Prostate gland (tissue), 2 donors: ENCODE results near the gene UTP15. TPM values are rescaled to one million over a fixed set of nuclear protein-coding genes. Genes with fewer than 3 reads are reported as not detected.

Experiments
- DNase-seq: peaks from one replicate; pipeline ENCODE4 v3.0.0-alpha.2; 2019; ENCODE audit warnings: low spot score
- H3K27ac ChIP-seq, 2 donors: fragments of 200-600 bp; sonication (generic); 2 replicates each; pipeline ENCODE4 v1.5.1; 2017 to 2019
- H3K27me3 ChIP-seq: fragments of 200-600 bp; sonication (generic); replicated peaks from 2 replicates; pipeline ENCODE4 v1.5.1; 2019; ENCODE audit not compliant: insufficient read depth
- H3K36me3 ChIP-seq, 2 donors: fragments of 200-600 bp; sonication (generic); 1 replicate in 1 of 2; 2 replicates in 1 of 2; pipeline versions ENCODE4 v1.5.1 to v1.8.1; 2017 to 2019
- H3K4me1 ChIP-seq: fragments of 200-600 bp; sonication (generic); replicated peaks from 2 replicates; pipeline ENCODE4 v1.5.1; 2019
- H3K4me3 ChIP-seq, 2 donors: fragments of 200-600 bp; sonication (generic); 2 replicates each; pipeline ENCODE4 v1.5.1; 2017 to 2019
- H3K9me3 ChIP-seq: fragments of 200-600 bp; sonication (generic); 2 replicates; pipeline ENCODE4 v1.5.1; 2017
- CTCF ChIP-seq, 4 experiments: fragments of 200-600 bp in 2 of 4; fragments of 450-650 bp in 2 of 4; sonication (generic) in 2 of 4; IDR thresholded peaks; 1 replicate in 3 of 4; 2 replicates in 1 of 4; pipeline ENCODE4 v1.5.1; 2016 to 2019; ENCODE audit warnings: antibody characterized with exemption in 4 of 4, mild to moderate bottlenecking in 2 of 4, moderate library complexity in 2 of 4
- POLR2A ChIP-seq: fragments of 450-650 bp; IDR thresholded peaks from one replicate; pipeline ENCODE4 v1.6.1; 2016; ENCODE audit warnings: antibody characterized with exemption, mild to moderate bottlenecking
- POLR2AphosphoS5 ChIP-seq: sonication (generic); formaldehyde crosslinking; IDR thresholded peaks from one replicate; pipeline ENCODE4 v1.6.1; 2017; ENCODE audit warnings: antibody characterized with exemption
- WGBS: methylation state at CpG from one replicate; pipeline ENCODE4 v1.1.5; 2018; 5-methylcytosine and 5-hydroxymethylcytosine counted together
- intact Hi-C: fragments of 100-400 bp; cut with DNase I; formaldehyde crosslinking; loops from one replicate; pipeline ENCODE4 v1.14.2; 2022
- total RNA-seq, 2 donors: library from RNA; depleted of rRNA; stranded (reverse); fragments of >200 nt; gene quantifications; one replicate each; pipeline ENCODE4 v1.1.0, GENCODE V29; 2016

The UTP15 gene
- total RNA-seq, 2 donors from 2014 or later, result 11.3 to 31.9 TPM

GRCh38 chr5:73612799-73613198, 47.3 kb downstream of the UTP15 start:
- DNase-seq, result no peak
- H3K36me3 ChIP-seq, result no peaks in the 10 kb centered on the region
- H3K4me3 ChIP-seq, result no peak overlapping the region
- TF ChIP-seq CTCF (IDR thresholded peaks at IDR 0.05), result no peak
- no peak for TF ChIP-seq POLR2AphosphoS5
- no peak for TF ChIP-seq POLR2A
- WGBS, result 44% methylated on average over 3 of the region's 3 CpGs
- no peak overlapping the region for H3K27ac ChIP-seq
- H3K4me1 ChIP-seq, result no peaks in the 10 kb centered on the region
- no peaks in the 10 kb centered on the region for H3K9me3 ChIP-seq
- intact Hi-C loops, result no loop called here
- no peaks in the 10 kb centered on the region for H3K27me3 ChIP-seq

- Histone ChIP-seq H3K4me3 (no peak overlapping the region), H3K9me3 (no peaks in the 10 kb centered on the region), H3K27ac (no peak overlapping the region), H3K4me1 (no peaks in the 10 kb centered on the region), H3K27me3 (no peaks in the 10 kb centered on the region), H3K36me3 (no peaks in the 10 kb centered on the region)
- intact Hi-C loops, result no loop called here
- 86% methylated on average over 2 of the region's 2 CpGs for WGBS
- no peak for DNase-seq
- TF ChIP-seq CTCF (IDR thresholded peaks at IDR 0.05), result no peak
- no peak for TF ChIP-seq POLR2AphosphoS5
- TF ChIP-seq POLR2A, result no peak
Observed at GRCh38 chr5:73615085-73615484, 49.5 kb downstream of the UTP15 start.

- Histone ChIP-seq H3K36me3 (no peaks in the 10 kb centered on the region), H3K27me3 (no peaks in the 10 kb centered on the region), H3K4me3 (no peak overlapping the region), H3K9me3 (no peaks in the 10 kb centered on the region), H3K27ac (no peak overlapping the region), H3K4me1 (no peaks in the 10 kb centered on the region)
- WGBS, result 93% methylated on average over 4 of the region's 4 CpGs
- TF ChIP-seq POLR2A (no peak), CTCF (IDR thresholded peaks at IDR 0.05) (no peak), POLR2AphosphoS5 (no peak)
- DNase-seq, result no peak
- intact Hi-C loops, result no loop called here
Observed at GRCh38 chr5:73615947-73616346, 50.4 kb downstream of the UTP15 start.

GRCh38 chr5:73617510-73618279, 52.2 kb downstream of the UTP15 start:
- no peak overlapping the region for H3K27ac ChIP-seq
- TF ChIP-seq POLR2AphosphoS5, result no peak
- TF ChIP-seq POLR2A, result no peak
- TF ChIP-seq CTCF (IDR thresholded peaks at IDR 0.05), result no peak
- intact Hi-C loops, result no loop called here
- no peaks in the 10 kb centered on the region for H3K9me3 ChIP-seq
- 72% methylated on average over 9 of the region's 9 CpGs for WGBS
- H3K36me3 ChIP-seq, result no peaks in the 10 kb centered on the region
- no peaks in the 10 kb centered on the region for H3K27me3 ChIP-seq
- no peak overlapping the region for H3K4me3 ChIP-seq
- no peaks in the 10 kb centered on the region for H3K4me1 ChIP-seq
- DNase-seq, result no peak
